HG02885 (cell line): ENCODE measurements around the gene C1orf87.

Experiments
- ATAC-seq: cut with Tn5 transposase; IDR thresholded peaks from one replicate; pipeline ENCODE4 v1.9.1; 2021; ENCODE audit warnings: mild to moderate bottlenecking; ENCODE audit not compliant: unreplicated experiment, poor library complexity

The C1orf87 gene

GRCh38 chr1:60065199-60065598 is 8.4 kb downstream of the C1orf87 start:
- no peak for ATAC-seq

GRCh38 chr1:60063561-60063960 is 10.0 kb downstream of the C1orf87 start:
- ATAC-seq, result no peak

- no peak for ATAC-seq
Measured at GRCh38 chr1:60059468-60059867, 14.1 kb downstream of the C1orf87 start.

- no peak for ATAC-seq
Measured at GRCh38 chr1:60055336-60055735, 18.2 kb downstream of the C1orf87 start.

GRCh38 chr1:60054374-60054773 is 19.2 kb downstream of the C1orf87 start:
- no peak for ATAC-seq

- ATAC-seq, result no peak
Measured at GRCh38 chr1:60052601-60053000, 21.0 kb downstream of the C1orf87 start.

- ATAC-seq, result no peak
Measured at GRCh38 chr1:60051191-60051590, 22.4 kb downstream of the C1orf87 start.

GRCh38 chr1:60049188-60049587 is 24.4 kb downstream of the C1orf87 start:
- ATAC-seq, result no peak

GRCh38 chr1:60044881-60045280 is 28.7 kb downstream of the C1orf87 start:
- no peak for ATAC-seq

GRCh38 chr1:60041783-60042182 is 31.8 kb downstream of the C1orf87 start:
- ATAC-seq, result no peak

- no peak for ATAC-seq
Measured at GRCh38 chr1:60037669-60038068, 35.9 kb downstream of the C1orf87 start.

- no peak for ATAC-seq
Measured at GRCh38 chr1:60036856-60037460, 36.6 kb downstream of the C1orf87 start.

GRCh38 chr1:60035921-60036320 is 37.6 kb downstream of the C1orf87 start:
- ATAC-seq, result no peak

GRCh38 chr1:60034999-60035398 is 38.6 kb downstream of the C1orf87 start:
- no peak for ATAC-seq

- no peak for ATAC-seq
Measured at GRCh38 chr1:60033066-60033465, 40.5 kb downstream of the C1orf87 start.

GRCh38 chr1:60031146-60031545 is 42.4 kb downstream of the C1orf87 start:
- ATAC-seq, result no peak

- ATAC-seq, result no peak
Measured at GRCh38 chr1:60025552-60025951, 48.0 kb downstream of the C1orf87 start.

GRCh38 chr1:60017508-60018205 is 55.9 kb downstream of the C1orf87 start:
- ATAC-seq, result no peak

GRCh38 chr1:60010690-60011089 is 62.9 kb downstream of the C1orf87 start:
- no peak for ATAC-seq

- no peak for ATAC-seq
Measured at GRCh38 chr1:60008500-60008899, 65.1 kb downstream of the C1orf87 start.

GRCh38 chr1:60000625-60001024 is 72.9 kb downstream of the C1orf87 start:
- ATAC-seq, result no peak

- ATAC-seq, result no peak
Measured at GRCh38 chr1:59999746-60000145, 73.8 kb downstream of the C1orf87 start.
